ENCODE measurements around the gene NR1I3. TPM values are rescaled to one million over a fixed set of nuclear protein-coding genes. Genes with fewer than 3 reads are reported as not detected.
"Not testable (repeated sequence)": the region's sequence is repeated elsewhere in the genome, so short reads cannot be mapped to it uniquely, and the experiment has no call there.

The NR1I3 gene
- polyA plus RNA-seq, 1 donor from 2014 or later = not detected

- Mint-ChIP-seq H3K27ac (no peak overlapping the region), H3K27me3 (no peaks in the 10 kb centered on the region), H3K4me1 (peaks cover 18 to 23% (median 22%) of the 10 kb centered on the region in 3 donors), H3K9me3 (no peaks in the 10 kb centered on the region), H3K36me3 (peaks cover 8% of the 10 kb centered on the region), H3K4me3 (no peak overlapping the region)
These were observed 8.1 kb downstream of the NR1I3 start for GRCh38 chr1:161229896-161230295.

GRCh38 chr1:161228032-161228431, 10.0 kb downstream of the NR1I3 start:
- Mint-ChIP-seq H3K4me3 (peak overlapping the region in 3 of 4 donors; percentile 10 to 71 (median 55)), H3K4me1 (peaks cover 18 to 23% (median 22%) of the 10 kb centered on the region in 3 donors), H3K9me3 (no peaks in the 10 kb centered on the region), H3K36me3 (peaks cover 8% of the 10 kb centered on the region), H3K27me3 (peaks cover 8% of the 10 kb centered on the region), H3K27ac (no peak overlapping the region)

GRCh38 chr1:161227196-161227871, 10.7 kb downstream of the NR1I3 start:
- Mint-ChIP-seq H3K9me3 (no peaks in the 10 kb centered on the region), H3K27ac (peak overlapping the region; percentile 6 to 36 (median 33)), H3K27me3 (peaks cover 14% of the 10 kb centered on the region), H3K36me3 (peaks cover 8% of the 10 kb centered on the region), H3K4me1 (peaks cover 18 to 23% (median 22%) of the 10 kb centered on the region in 3 donors), H3K4me3 (peak overlapping the region; percentile 55 to 91 (median 72))

DNA sequence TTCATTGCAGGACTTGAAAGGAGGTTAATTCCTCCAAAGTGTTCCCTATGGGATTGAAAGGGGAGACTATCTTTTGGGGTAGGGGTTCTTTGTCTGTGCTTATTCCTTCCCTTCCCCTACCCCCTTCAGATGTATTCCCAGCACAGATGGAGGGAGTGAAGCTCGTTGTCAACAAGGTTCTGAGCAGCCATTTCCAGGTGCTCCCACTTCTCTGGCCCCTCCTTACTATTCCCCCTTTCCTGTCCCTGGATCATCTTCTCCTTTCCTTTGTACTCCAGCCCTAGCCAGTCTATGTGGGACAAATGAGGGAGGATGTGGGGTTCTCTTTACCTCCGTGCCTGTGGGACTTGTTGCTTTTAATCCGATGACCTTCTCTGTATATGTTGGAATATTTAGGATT, 11.2 kb downstream of the NR1I3 start:
- Mint-ChIP-seq H3K4me1 (peaks cover 18 to 23% (median 22%) of the 10 kb centered on the region in 3 donors), H3K27me3 (peaks cover 18% of the 10 kb centered on the region), H3K36me3 (peaks cover 6% of the 10 kb centered on the region), H3K27ac (no peak overlapping the region), H3K4me3 (peak overlapping the region; percentile 67 to 91 (median 72)), H3K9me3 (no peaks in the 10 kb centered on the region)

GRCh38 chr1:161226320-161226711, 11.7 kb downstream of the NR1I3 start:
- peaks cover 18% of the 10 kb centered on the region for H3K27me3 Mint-ChIP-seq
- H3K4me3 Mint-ChIP-seq = peak overlapping the region; percentile 82 to 100 (median 98)
- H3K36me3 Mint-ChIP-seq = peaks cover 6% of the 10 kb centered on the region
- H3K9me3 Mint-ChIP-seq = no peaks in the 10 kb centered on the region
- peak overlapping the region in 2 of 3 donors; percentile 70 to 90 for H3K27ac Mint-ChIP-seq
- peaks cover 18 to 23% (median 22%) of the 10 kb centered on the region in 3 donors for H3K4me1 Mint-ChIP-seq

- Mint-ChIP-seq H3K9me3 (no peaks in the 10 kb centered on the region), H3K36me3 (peaks cover 6% of the 10 kb centered on the region), H3K27me3 (peaks cover 20% of the 10 kb centered on the region), H3K27ac (peak within 1 kb of the TSS; percentile 70 to 91 (median 90)), H3K4me1 (peaks cover 18 to 23% (median 22%) of the 10 kb centered on the region in 3 donors), H3K4me3 (peak within 1 kb of the TSS; percentile 82 to 100 (median 98))
These were observed 12.3 kb downstream of the NR1I3 start, which contains the start of gene TOMM40L for GRCh38 chr1:161225534-161226319. Gene TOMM40L, plus strand, starts transcription at chr1:161226060. Its CDS starts 430 bp downstream, at chr1:161226490.

GRCh38 chr1:161225178-161225533, 12.8 kb downstream of the NR1I3 start:
- Mint-ChIP-seq H3K27me3 (peaks cover 24% of the 10 kb centered on the region), H3K36me3 (peaks cover 6% of the 10 kb centered on the region), H3K9me3 (no peaks in the 10 kb centered on the region), H3K4me1 (peaks cover 18 to 23% (median 22%) of the 10 kb centered on the region in 3 donors), H3K4me3 (peak overlapping the region in 3 of 4 donors; percentile 82 to 100 (median 99)), H3K27ac (peak overlapping the region in 2 of 3 donors; percentile 70 to 91)

- not testable (repeated sequence) for H3K9me3 Mint-ChIP-seq, H3K4me3 Mint-ChIP-seq, H3K36me3 Mint-ChIP-seq, H3K27ac Mint-ChIP-seq
- Mint-ChIP-seq H3K27me3 (peaks cover 26% of the 10 kb centered on the region), H3K4me1 (peaks cover 18 to 23% (median 22%) of the 10 kb centered on the region in 3 donors)
These were observed 13.3 kb downstream of the NR1I3 start for GRCh38 chr1:161224695-161225087.

DNA sequence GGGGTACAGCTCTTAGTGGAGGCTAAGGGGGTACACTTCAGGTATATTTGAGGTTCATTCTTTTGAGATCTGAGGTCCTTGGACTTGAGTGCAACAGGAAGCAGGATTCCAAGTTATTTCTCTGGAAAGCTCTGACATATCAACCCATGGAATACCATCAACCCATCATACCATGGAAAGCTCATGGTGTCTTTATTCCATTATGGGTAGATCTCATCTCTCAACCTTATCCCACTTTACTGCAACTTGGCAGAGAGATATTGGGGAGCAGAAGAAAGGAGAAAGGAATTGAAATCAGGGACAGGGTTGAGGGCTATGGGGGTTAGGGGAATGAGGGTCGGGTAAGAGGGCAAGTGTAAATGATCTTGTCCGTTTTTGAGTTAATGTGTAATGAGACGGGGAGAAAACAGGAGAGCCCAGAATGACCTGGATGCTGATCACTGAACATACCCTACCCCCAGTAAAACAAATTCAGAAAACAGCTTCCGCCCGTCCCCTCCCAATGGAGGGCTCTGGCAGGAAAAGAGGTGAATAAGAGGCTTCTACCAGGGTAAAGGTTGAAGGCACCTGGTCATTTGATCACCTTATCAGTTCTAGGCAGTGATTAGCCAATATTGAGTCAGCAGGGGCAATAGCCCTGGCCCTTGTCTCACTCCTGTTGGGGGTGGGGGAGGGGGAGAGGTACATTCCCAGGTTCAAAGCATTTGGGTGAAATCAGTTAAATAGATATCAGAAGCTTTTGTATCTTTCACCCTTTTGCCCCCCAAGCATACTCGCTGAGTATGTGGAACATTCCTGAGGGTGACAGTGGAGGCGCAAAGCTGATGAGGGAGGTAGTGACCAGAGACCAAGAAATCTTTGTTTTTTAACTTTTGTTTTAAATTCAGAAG, 14.0 kb downstream of the NR1I3 start:
- H3K27me3 Mint-ChIP-seq = peaks cover 26% of the 10 kb centered on the region
- H3K4me1 Mint-ChIP-seq = peaks cover 19 to 23% (median 22%) of the 10 kb centered on the region in 3 donors
- H3K4me3 Mint-ChIP-seq = no peak overlapping the region
- no peak overlapping the region for H3K27ac Mint-ChIP-seq
- H3K36me3 Mint-ChIP-seq = peaks cover 6% of the 10 kb centered on the region
- peaks cover 0 to 2% (median 0%) of the 10 kb centered on the region in 3 donors for H3K9me3 Mint-ChIP-seq

- H3K27me3 Mint-ChIP-seq = peaks cover 31% of the 10 kb centered on the region
- no peak overlapping the region for H3K4me3 Mint-ChIP-seq
- peaks cover 0 to 2% (median 0%) of the 10 kb centered on the region in 3 donors for H3K9me3 Mint-ChIP-seq
- peaks cover 2% of the 10 kb centered on the region for H3K36me3 Mint-ChIP-seq
- no peak overlapping the region for H3K27ac Mint-ChIP-seq
- H3K4me1 Mint-ChIP-seq = peaks cover 20 to 29% (median 23%) of the 10 kb centered on the region in 3 donors
These were observed 15.6 kb downstream of the NR1I3 start for GRCh38 chr1:161222175-161223019.

DNA sequence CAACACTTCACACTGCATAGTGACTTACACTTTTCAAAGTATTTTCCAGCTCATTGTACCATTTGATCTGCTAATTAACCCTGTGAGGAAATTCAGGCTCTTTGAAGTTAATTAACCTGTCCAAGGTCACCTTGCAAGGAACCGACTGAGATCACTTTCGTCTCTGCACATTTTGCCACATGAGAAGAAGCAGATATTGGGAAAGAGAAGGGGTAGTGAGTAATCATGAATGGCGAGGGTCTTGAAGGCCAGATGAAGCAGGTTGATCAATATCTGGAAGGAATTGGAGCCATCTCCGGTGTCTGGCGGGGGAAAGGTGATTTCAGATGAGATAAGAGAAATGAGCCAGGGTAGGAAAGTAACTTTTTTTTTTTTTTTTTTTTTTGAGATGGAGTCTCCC, 18.0 kb downstream of the NR1I3 start:
- Mint-ChIP-seq H3K36me3 (peaks cover 2% of the 10 kb centered on the region), H3K9me3 (peaks cover 0 to 2% (median 0%) of the 10 kb centered on the region in 3 donors), H3K4me3 (no peak overlapping the region), H3K27me3 (peaks cover 37% of the 10 kb centered on the region), H3K4me1 (peaks cover 11 to 22% (median 18%) of the 10 kb centered on the region in 3 donors), H3K27ac (no peak overlapping the region)

- H3K27ac Mint-ChIP-seq = no peak overlapping the region
- peaks cover 0 to 2% (median 0%) of the 10 kb centered on the region in 3 donors for H3K9me3 Mint-ChIP-seq
- peaks cover 3% of the 10 kb centered on the region for H3K36me3 Mint-ChIP-seq
- peaks cover 39% of the 10 kb centered on the region for H3K27me3 Mint-ChIP-seq
- peaks cover 11 to 22% (median 18%) of the 10 kb centered on the region in 3 donors for H3K4me1 Mint-ChIP-seq
- H3K4me3 Mint-ChIP-seq = no peak overlapping the region
These were observed 18.7 kb downstream of the NR1I3 start for GRCh38 chr1:161219078-161219892.

Data from IgD-negative memory B cell (primary cell).